ENCODE results near the gene MALT1. TPM values are rescaled to one million over a fixed set of nuclear protein-coding genes. Genes with fewer than 3 reads are reported as not detected.

The MALT1 gene
- total RNA-seq, 6 donors from 2014 or later = 17.1 to 29.3 (median 24.6) TPM

DNA sequence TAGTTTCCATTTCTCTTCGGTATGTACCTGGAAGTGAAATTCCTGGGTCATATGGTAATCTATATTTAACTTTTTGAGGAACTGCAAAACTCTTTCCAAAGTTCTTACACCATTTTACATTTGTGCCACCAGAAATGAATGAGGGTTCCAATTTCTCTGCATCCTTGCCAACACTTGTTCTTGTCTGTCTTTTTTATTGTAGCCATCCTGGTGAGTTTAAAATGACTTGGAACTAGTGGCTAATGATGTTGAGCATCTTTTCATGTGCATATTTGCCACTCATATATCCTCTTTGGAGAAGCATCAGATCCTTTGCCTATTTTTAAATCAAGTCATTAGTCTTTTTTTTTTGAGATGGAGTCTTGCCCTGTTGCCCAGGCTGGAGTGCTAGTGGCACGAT lies 59.4 kb downstream of the MALT1 start:
- 90 to 91% methylated on average over 2 of the region's 2 CpGs for WGBS, 2 donors
- Histone ChIP-seq H3K27ac (no peak overlapping the region), H3K4me3 (no peak overlapping the region), H3K4me1 (no peaks in the 10 kb centered on the region), H3K9me3 (no peaks in the 10 kb centered on the region), H3K27me3 (no peaks in the 10 kb centered on the region), H3K36me3 (peaks cover 4 to 22% (median 18%) of the 10 kb centered on the region in 4 donors)
- DNase-seq = no peak
- TF ChIP-seq POLR2A (IDR thresholded peaks at IDR 0.05) = no peak
- TF ChIP-seq POLR2AphosphoS5 (IDR thresholded peaks at IDR 0.05) = no peak
- TF ChIP-seq EP300 (IDR thresholded peaks at IDR 0.05) = no peak
- TF ChIP-seq, protein P1, sequence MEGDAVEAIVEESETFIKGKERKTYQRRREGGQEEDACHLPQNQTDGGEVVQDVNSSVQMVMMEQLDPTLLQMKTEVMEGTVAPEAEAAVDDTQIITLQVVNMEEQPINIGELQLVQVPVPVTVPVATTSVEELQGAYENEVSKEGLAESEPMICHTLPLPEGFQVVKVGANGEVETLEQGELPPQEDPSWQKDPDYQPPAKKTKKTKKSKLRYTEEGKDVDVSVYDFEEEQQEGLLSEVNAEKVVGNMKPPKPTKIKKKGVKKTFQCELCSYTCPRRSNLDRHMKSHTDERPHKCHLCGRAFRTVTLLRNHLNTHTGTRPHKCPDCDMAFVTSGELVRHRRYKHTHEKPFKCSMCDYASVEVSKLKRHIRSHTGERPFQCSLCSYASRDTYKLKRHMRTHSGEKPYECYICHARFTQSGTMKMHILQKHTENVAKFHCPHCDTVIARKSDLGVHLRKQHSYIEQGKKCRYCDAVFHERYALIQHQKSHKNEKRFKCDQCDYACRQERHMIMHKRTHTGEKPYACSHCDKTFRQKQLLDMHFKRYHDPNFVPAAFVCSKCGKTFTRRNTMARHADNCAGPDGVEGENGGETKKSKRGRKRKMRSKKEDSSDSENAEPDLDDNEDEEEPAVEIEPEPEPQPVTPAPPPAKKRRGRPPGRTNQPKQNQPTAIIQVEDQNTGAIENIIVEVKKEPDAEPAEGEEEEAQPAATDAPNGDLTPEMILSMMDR (IDR thresholded peaks at IDR 0.05) = no peak
- no peak for ATAC-seq (ENCODE audit: low FRiP score in 2 of 2)

DNA sequence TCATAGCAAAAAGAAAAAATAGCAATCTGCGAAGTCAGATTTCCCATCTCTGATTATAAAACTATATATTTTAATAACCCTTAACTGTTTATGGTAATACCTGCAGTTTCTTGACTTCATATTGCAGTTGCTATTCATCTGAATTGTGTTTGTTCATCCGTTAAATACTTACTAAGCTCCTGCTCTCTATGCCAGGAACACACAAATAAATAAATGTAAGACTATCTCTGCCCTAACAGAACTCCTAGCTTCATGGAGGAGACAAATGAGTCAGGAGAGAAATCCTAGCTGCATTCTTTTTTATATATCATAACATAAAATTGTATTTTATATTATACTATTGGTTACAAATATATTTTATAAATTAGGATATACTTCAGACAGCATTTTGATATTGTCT lies 61.2 kb downstream of the MALT1 start:
- no peak for ATAC-seq (ENCODE audit: low FRiP score in 2 of 2)
- Histone ChIP-seq H3K4me3 (no peak overlapping the region), H3K4me1 (no peaks in the 10 kb centered on the region), H3K27ac (no peak overlapping the region), H3K9me3 (no peaks in the 10 kb centered on the region), H3K36me3 (peaks cover 3 to 41% (median 30%) of the 10 kb centered on the region in 4 donors), H3K27me3 (no peaks in the 10 kb centered on the region)
- DNase-seq = no peak
- 94% methylated on average over 2 of the region's 2 CpGs for WGBS, 2 donors
- TF ChIP-seq, protein P1 (IDR thresholded peaks at IDR 0.05) = no peak
- TF ChIP-seq EP300 (IDR thresholded peaks at IDR 0.05) = no peak
- TF ChIP-seq POLR2A (IDR thresholded peaks at IDR 0.05) = no peak
- TF ChIP-seq POLR2AphosphoS5 (IDR thresholded peaks at IDR 0.05) = no peak

GRCh38 chr18:58733866-58734265 lies 62.6 kb downstream of the MALT1 start:
- TF ChIP-seq POLR2AphosphoS5 (IDR thresholded peaks at IDR 0.05) (no peak), EP300 (IDR thresholded peaks at IDR 0.05) (no peak), POLR2A (IDR thresholded peaks at IDR 0.05) (no peak)
- TF ChIP-seq, protein P1 (IDR thresholded peaks at IDR 0.05) = no peak
- ATAC-seq (ENCODE audit: low FRiP score in 2 of 2) = no peak

GRCh38 chr18:58738322-58738721 lies 67.1 kb downstream of the MALT1 start:
- H3K27me3 ChIP-seq = no peaks in the 10 kb centered on the region
- 89 to 91% methylated on average over 3 of the region's 3 CpGs for WGBS, 2 donors
- H3K9me3 ChIP-seq = no peaks in the 10 kb centered on the region
- ATAC-seq (ENCODE audit: low FRiP score in 2 of 2) (no peak), DNase-seq (no peak)
- H3K36me3 ChIP-seq = peaks cover 3 to 64% (median 30%) of the 10 kb centered on the region in 4 donors
- TF ChIP-seq POLR2AphosphoS5 (IDR thresholded peaks at IDR 0.05) (no peak), POLR2A (IDR thresholded peaks at IDR 0.05) (no peak), EP300 (IDR thresholded peaks at IDR 0.05) (no peak)
- TF ChIP-seq, protein P1 (IDR thresholded peaks at IDR 0.05) = no peak
- no peak overlapping the region for H3K4me3 ChIP-seq
- H3K27ac ChIP-seq = no peak overlapping the region
- no peaks in the 10 kb centered on the region for H3K4me1 ChIP-seq

More at GRCh38 chr18:58733866-58734265, 62.6 kb downstream of the MALT1 start:
- Histone ChIP-seq H3K4me1 (no peaks in the 10 kb centered on the region), H3K9me3 (no peaks in the 10 kb centered on the region), H3K36me3 (peaks cover 3 to 47% (median 30%) of the 10 kb centered on the region in 4 donors), H3K27ac (no peak overlapping the region), H3K4me3 (no peak overlapping the region), H3K27me3 (no peaks in the 10 kb centered on the region)
- DNase-seq = no peak
- WGBS, 2 donors = 94 to 100% methylated on average over 1 of the region's 1 CpG

- ATAC-seq (ENCODE audit: low FRiP score in 2 of 2) = no peak
- no peak overlapping the region for H3K4me3 ChIP-seq
- no peak for DNase-seq
- H3K4me1 ChIP-seq = no peaks in the 10 kb centered on the region
- H3K27ac ChIP-seq = no peak overlapping the region
- 77 to 98% methylated on average over 2 of the region's 2 CpGs for WGBS, 2 donors
- H3K27me3 ChIP-seq = no peaks in the 10 kb centered on the region
- peaks cover 20 to 73% (median 38%) of the 10 kb centered on the region in 4 donors for H3K36me3 ChIP-seq
- H3K9me3 ChIP-seq = peaks cover 6 to 9% (median 8%) of the 10 kb centered on the region in 4 donors
- TF ChIP-seq POLR2AphosphoS5 (IDR thresholded peaks at IDR 0.05) (no peak), EP300 (IDR thresholded peaks at IDR 0.05) (no peak)
- TF ChIP-seq, protein P1 (IDR thresholded peaks at IDR 0.05) = no peak
Observed at GRCh38 chr18:58745914-58746313, 74.6 kb downstream of the MALT1 start.
